B cell (primary cell): Measurements from ENCODE around the gene TATDN2. TPM values are rescaled to one million over a fixed set of nuclear protein-coding genes. Genes with fewer than 3 reads are reported as not detected.

Source experiments
- ATAC-seq: fragments of 200-7000 bp; cut with Tn5 transposase; one replicate; pipeline ENCODE4 v1.10.0; 2021; ENCODE audit warnings: low read depth, mild to moderate bottlenecking, moderate number of reproducible peaks, moderate library complexity
- CTCF ChIA-PET: fragments of 350-600 bp; sonication (Branson Sonifier 250); formaldehyde crosslinking; loops from one replicate; lab custom pipeline; 2021; ENCODE audit warnings: antibody characterized with exemption, inconsistent platforms; lab: Charles Lee
- POLR2A ChIA-PET: fragments of 350-600 bp; sonication (Branson Sonifier 250); formaldehyde crosslinking; loops from one replicate; lab custom pipeline; 2021; ENCODE audit warnings: antibody characterized with exemption; lab: Charles Lee
- DNase-seq: peaks from one replicate; pipeline ENCODE4 v3.0.0; 2013
- H2AFZ ChIP-seq: 2 replicates; pipeline ENCODE4 v1.6.1; 2012; ENCODE audit warnings: mild to moderate bottlenecking, low read depth, low read length; ENCODE audit not compliant: insufficient read depth, poor library complexity, severe bottlenecking
- H3K27ac ChIP-seq, 2 donors: 1 replicate in 1 of 2; 2 replicates in 1 of 2; pipeline ENCODE4 v1.5.1; 2012 to 2013; ENCODE audit warnings: low read length in 2 of 2, mild to moderate bottlenecking in 2 of 2, moderate library complexity in 1 of 2
- H3K27me3 ChIP-seq, 4 experiments: fragments of 200-600 bp in 1 of 4; sonication (generic) in 1 of 4; replicated peaks in 1 of 4; 1 replicate in 2 of 4; 2 replicates in 2 of 4; pipeline versions ENCODE4 v1.6.1 to v1.7.0; 2013 to 2016; ENCODE audit warnings: low read length in 3 of 4, mild to moderate bottlenecking in 2 of 4, mixed read lengths in 1 of 4, moderate library complexity in 1 of 4; ENCODE audit not compliant: insufficient read depth in 4 of 4, control insufficient read depth in 3 of 4; ENCODE audit errors: control extremely low read depth in 1 of 4
- H3K36me3 ChIP-seq, 2 experiments: replicated peaks in 1 of 2; 1 replicate in 1 of 2; 2 replicates in 1 of 2; pipeline versions ENCODE4 v1.6.1 to v1.7.1; 2013; ENCODE audit warnings: low read length in 1 of 2; ENCODE audit not compliant: insufficient read depth in 2 of 2, control insufficient read depth in 1 of 2; ENCODE audit errors: control extremely low read depth in 1 of 2, extremely low read depth in 1 of 2
- H3K4me1 ChIP-seq, 2 donors: fragments of 200-600 bp in 1 of 2; sonication (generic) in 1 of 2; 1 replicate in 1 of 2; 2 replicates in 1 of 2; pipeline versions ENCODE4 v1.5.1 to v1.6.1; 2013 to 2017; ENCODE audit warnings: low read length in 2 of 2; ENCODE audit not compliant: control insufficient read depth in 2 of 2, insufficient read depth in 2 of 2
- H3K4me2 ChIP-seq: replicated peaks from 2 replicates; pipeline ENCODE3; 2012; ENCODE audit warnings: mild to moderate bottlenecking, low read depth, low read length; ENCODE audit not compliant: poor library complexity, severe bottlenecking
- H3K4me3 ChIP-seq, 5 experiments: fragments of 200-600 bp in 1 of 5; sonication (generic) in 1 of 5; 1 replicate in 3 of 5; 2 replicates in 2 of 5; pipeline versions ENCODE4 v1.5.1 to v1.7.0; 2011 to 2016; ENCODE audit warnings: low read length in 4 of 5, mild to moderate bottlenecking in 4 of 5, low read depth in 2 of 5, control low read depth in 1 of 5, moderate library complexity in 1 of 5; ENCODE audit not compliant: insufficient read depth in 1 of 5; ENCODE audit errors: control extremely low read depth in 1 of 5, extremely low read depth in 1 of 5
- H3K79me2 ChIP-seq: fragments of 200-600 bp; sonication (generic); one replicate; pipeline ENCODE4 v1.6.0; 2016; ENCODE audit warnings: low read length; ENCODE audit not compliant: control insufficient read depth, insufficient read depth
- H3K9ac ChIP-seq: fragments of 200-600 bp; sonication (generic); 2 replicates; pipeline ENCODE4 v1.6.1; 2017; ENCODE audit warnings: mild to moderate bottlenecking, low read length, moderate library complexity
- H3K9me3 ChIP-seq, 3 donors: one replicate each; pipeline versions ENCODE4 v1.6.1 to v1.7.1; 2013; ENCODE audit warnings: low read length in 2 of 3; ENCODE audit not compliant: control insufficient read depth in 2 of 3, insufficient read depth in 1 of 3; ENCODE audit errors: control extremely low read depth in 1 of 3
- H4K20me1 ChIP-seq: 2 replicates; pipeline ENCODE4 v1.6.0; 2012; ENCODE audit warnings: mild to moderate bottlenecking, low read length; ENCODE audit not compliant: insufficient read depth, control insufficient read depth, poor library complexity, severe bottlenecking
- H3K27ac Mint-ChIP-seq: one replicate; pipeline ENCODE4 v1.8.0; 2021; ENCODE audit warnings: mixed read lengths
- H3K27me3 Mint-ChIP-seq: one replicate; pipeline ENCODE4 v1.8.0; 2021; ENCODE audit warnings: mixed read lengths
- H3K4me1 Mint-ChIP-seq: one replicate; pipeline ENCODE4 v1.8.0; 2021; ENCODE audit warnings: mixed read lengths
- H3K4me3 Mint-ChIP-seq: one replicate; pipeline ENCODE4 v1.8.0; 2021; ENCODE audit warnings: mixed read lengths
- H3K9me3 Mint-ChIP-seq: one replicate; pipeline ENCODE4 v1.8.0; 2022; ENCODE audit warnings: mixed read lengths; ENCODE audit not compliant: insufficient read depth
- CTCF ChIP-seq: fragments of 200-600 bp; IDR thresholded peaks from one replicate; pipeline ENCODE4 v1.8.0; 2022; ENCODE audit warnings: antibody characterized with exemption, mild to moderate bottlenecking
- EZH2 ChIP-seq: IDR thresholded peaks from 2 replicates; pipeline ENCODE4 v1.6.1; 2012; ENCODE audit warnings: borderline replicate concordance, low read depth, mild to moderate bottlenecking, moderate library complexity, low read length; ENCODE audit not compliant: insufficient read depth, poor library complexity, severe bottlenecking
- WGBS: methylation state at CpG from one replicate; pipeline ENCODE4 v1.1.5; 2013; ENCODE audit warnings: missing lambda C conversion rate; ENCODE audit not compliant: insufficient coverage; 5-methylcytosine and 5-hydroxymethylcytosine counted together
- intact Hi-C: fragments of 100-400 bp; cut with micrococcal nuclease; formaldehyde crosslinking; loops from one replicate; pipeline ENCODE4 v1.10.0; 2022
- polyA plus RNA-seq: library from polyadenylated mRNA; depleted of rRNA; stranded (reverse); fragments of >200 nt; gene quantifications from 2 replicates; pipeline ENCODE4 v1.2.3, GENCODE V29; 2012
- total RNA-seq, 2 donors: library from RNA; stranded (reverse); fragments of 120-200 nt in 1 of 2; gene quantifications; 1 replicate in 1 of 2; 2 replicates in 1 of 2; pipeline versions ENCODE4 v1.2.3 to v1.2.4, GENCODE V29; 2013 to 2022

Gene TATDN2
- total and polyA plus RNA-seq, 2 donors (not counting 1 experiment from before 2014, with no cell fraction given), result 24.7 to 62.9 TPM

DNA sequence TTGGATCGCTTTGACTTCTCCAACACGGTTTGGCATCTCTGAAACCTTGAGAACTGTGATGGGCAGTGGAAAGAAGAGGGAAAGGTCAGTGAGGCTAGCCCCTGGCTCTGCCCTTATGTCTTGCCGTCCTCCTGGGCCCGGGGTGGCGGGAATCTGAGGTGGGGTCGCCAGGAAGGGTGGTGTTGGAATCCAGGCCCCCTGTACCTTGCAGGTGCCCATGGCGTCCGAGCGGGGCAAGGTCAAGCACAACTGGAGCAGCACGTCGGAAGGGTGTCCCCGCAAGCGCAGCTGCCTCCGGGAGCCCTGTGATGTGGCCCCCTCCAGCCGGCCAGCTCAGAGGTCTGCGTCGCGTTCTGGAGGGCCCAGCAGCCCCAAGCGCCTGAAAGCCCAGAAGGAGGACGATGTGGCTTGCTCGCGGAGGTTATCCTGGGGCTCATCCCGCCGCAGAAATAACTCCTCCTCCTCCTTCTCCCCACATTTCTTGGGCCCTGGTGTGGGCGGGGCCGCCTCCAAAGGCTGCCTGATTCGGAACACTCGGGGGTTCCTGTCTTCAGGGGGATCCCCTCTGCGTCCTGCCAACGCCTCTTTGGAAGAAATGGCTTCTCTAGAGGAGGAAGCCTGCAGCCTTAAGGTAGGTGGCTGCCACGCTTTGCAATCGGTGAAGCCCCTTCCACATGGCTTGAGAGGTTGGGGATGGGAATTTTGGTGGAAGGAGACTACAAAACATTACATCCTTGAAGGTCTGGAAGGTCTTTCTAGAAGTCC lies 907 bp downstream of the TATDN2 start:
- TF ChIP-seq EZH2 (no peak), CTCF (no peak)
- Histone ChIP-seq H3K27me3 (no peaks in the 10 kb centered on the region), H3K9me3 (peaks cover 5 to 16% (median 15%) of the 10 kb centered on the region in 3 donors), H2AFZ (peak overlapping the region; percentile 88), H4K20me1 (peaks cover 38% of the 10 kb centered on the region), H3K4me3 (peak overlapping the region; percentile 69 to 86 (median 82)), H3K27ac (peak overlapping the region; percentile 54 to 70), H3K79me2 (peaks cover 66% of the 10 kb centered on the region), H3K4me1 (peaks cover 25 to 28% of the 10 kb centered on the region in 2 donors), H3K4me2 (peak overlapping the region; percentile 96), H3K9ac (peak overlapping the region; percentile 93), H3K36me3 (peaks cover 12 to 24% of the 10 kb centered on the region in 2 experiments)
- Mint-ChIP-seq H3K4me3 (peak overlapping the region; percentile 97), H3K9me3 (peaks cover 9% of the 10 kb centered on the region), H3K27me3 (no peaks in the 10 kb centered on the region), H3K4me1 (peaks cover 46% of the 10 kb centered on the region), H3K27ac (peak overlapping the region; percentile 88)
- ATAC-seq (no peak), DNase-seq (peak; percentile 52)
- CTCF ChIA-PET, result interaction anchor here (0.6 to 1.8 kb wide), 5 partner anchors 10 to 262 kb away, joined by 3 to 5 read pairs (median 3); no protein-coding TSS in a partner anchor
- under 1% methylated on average over 30 of the region's 32 CpGs for WGBS
- intact Hi-C loops, result loop anchor here (1.0 to 5.0 kb wide), 16 partner anchors 24 to 852 kb away; partner anchors contain the start of genes ARPC4, BRK1, BRPF1 and CRELD1
- POLR2A ChIA-PET, result interaction anchor here (0.6 to 1.7 kb wide), 5 partner anchors 44 to 852 kb away, joined by 3 to 9 read pairs (median 5); partner anchors contain the start of genes OGG1, SETD5 and VHL
